ENCODE results near the gene BRD2. TPM values are rescaled to one million over a fixed set of nuclear protein-coding genes. Genes with fewer than 3 reads are reported as not detected.

BRD2 gene
- total and polyA plus RNA-seq, 4 donors, result 71.0 to 181 (median 156) TPM

DNA sequence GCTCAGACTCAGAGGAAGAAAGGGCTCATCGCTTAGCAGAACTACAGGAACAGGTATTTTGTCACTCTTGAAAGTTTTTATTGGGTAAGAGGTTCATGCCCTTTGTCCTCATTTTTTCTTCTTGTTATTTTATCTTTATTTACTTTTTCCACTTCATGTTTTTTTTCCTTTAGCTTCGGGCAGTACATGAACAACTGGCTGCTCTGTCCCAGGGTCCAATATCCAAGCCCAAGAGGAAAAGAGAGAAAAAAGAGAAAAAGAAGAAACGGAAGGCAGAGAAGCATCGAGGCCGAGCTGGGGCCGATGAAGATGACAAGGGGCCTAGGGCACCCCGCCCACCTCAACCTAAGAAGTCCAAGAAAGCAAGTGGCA, 9.5 kb downstream of the BRD2 start:
- H3K4me1 ChIP-seq (ENCODE audit: control insufficient read depth in 1 of 2, insufficient read depth in 2 of 2, low read length in 2 of 2), result no peaks in the 10 kb centered on the region
- H3K36me3 ChIP-seq (ENCODE audit: control insufficient read depth in 1 of 2, insufficient read depth in 2 of 2, low read length in 1 of 2), result peaks cover 10 to 28% of the 10 kb centered on the region in 2 donors
- H3K27ac ChIP-seq (ENCODE audit: low read depth in 1 of 2, low read length in 2 of 2), result no peak overlapping the region
- no peak overlapping the region for H3K4me3 ChIP-seq (ENCODE audit: low read length in 2 of 2)
- no peaks in the 10 kb centered on the region for H3K27me3 ChIP-seq (ENCODE audit: control insufficient read depth in 1 of 2, insufficient read depth in 2 of 2, low read length in 1 of 2)
- ATAC-seq (ENCODE audit: low FRiP score), result no peak
- DNase-seq, result no peak
- 49 to 50% methylated on average over 7 of the region's 7 CpGs for WGBS, 2 donors
- intact Hi-C loops (cut with DNase I), result loop anchor here in 1 of 2 donors (10.0 kb wide), 1 partner anchor 783 kb away; the partner anchor contains the start of genes GPSM3 and PBX2
- H3K9me3 ChIP-seq (ENCODE audit: control insufficient read depth, low read length), result no peaks in the 10 kb centered on the region

DNA sequence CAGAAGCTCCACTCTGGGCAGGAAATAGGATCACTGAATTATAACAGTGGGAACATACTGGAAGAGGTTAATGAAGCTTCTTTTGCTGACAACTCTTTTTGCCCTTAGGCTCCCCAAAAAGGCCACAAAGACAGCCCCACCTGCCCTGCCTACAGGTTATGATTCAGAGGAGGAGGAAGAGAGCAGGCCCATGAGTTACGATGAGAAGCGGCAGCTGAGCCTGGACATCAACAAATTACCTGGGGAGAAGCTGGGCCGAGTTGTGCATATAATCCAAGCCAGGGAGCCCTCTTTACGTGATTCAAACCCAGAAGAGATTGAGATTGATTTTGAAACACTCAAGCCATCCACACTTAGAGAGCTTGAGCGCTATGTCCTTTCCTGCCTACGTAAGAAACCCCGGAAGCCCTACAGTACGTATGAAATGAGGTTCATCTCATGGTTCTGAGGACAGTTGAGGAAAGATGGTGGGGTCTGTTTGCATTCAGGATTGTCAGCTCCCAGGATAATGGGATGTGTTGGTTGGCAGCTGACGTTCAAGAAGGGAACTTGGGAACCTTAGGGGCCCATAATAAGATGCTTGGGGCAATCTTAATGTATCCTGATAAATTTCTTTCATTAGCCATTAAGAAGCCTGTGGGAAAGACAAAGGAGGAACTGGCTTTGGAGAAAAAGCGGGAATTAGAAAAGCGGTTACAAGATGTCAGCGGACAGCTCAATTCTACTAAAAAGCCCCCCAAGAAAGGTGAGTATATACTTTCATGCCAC, 11.5 kb downstream of the BRD2 start:
- Histone ChIP-seq H3K4me1 (ENCODE audit: control insufficient read depth in 1 of 2, insufficient read depth in 2 of 2, low read length in 2 of 2) (no peaks in the 10 kb centered on the region), H3K27ac (ENCODE audit: low read depth in 1 of 2, low read length in 2 of 2) (no peak overlapping the region), H3K27me3 (ENCODE audit: control insufficient read depth in 1 of 2, insufficient read depth in 2 of 2, low read length in 1 of 2) (no peaks in the 10 kb centered on the region), H3K9me3 (ENCODE audit: control insufficient read depth, low read length) (no peaks in the 10 kb centered on the region), H3K4me3 (ENCODE audit: low read length in 2 of 2) (no peak overlapping the region), H3K36me3 (ENCODE audit: control insufficient read depth in 1 of 2, insufficient read depth in 2 of 2, low read length in 1 of 2) (peaks cover 10 to 24% of the 10 kb centered on the region in 2 donors)
- DNase-seq (no peak), ATAC-seq (ENCODE audit: low FRiP score) (no peak)
- 82 to 83% methylated on average over 12 of the region's 12 CpGs for WGBS, 2 donors
- intact Hi-C loops (cut with DNase I), result loop anchor here in 1 of 2 donors (10.0 kb wide), 1 partner anchor 785 kb away; the partner anchor contains the start of genes GPSM3 and PBX2

DNA sequence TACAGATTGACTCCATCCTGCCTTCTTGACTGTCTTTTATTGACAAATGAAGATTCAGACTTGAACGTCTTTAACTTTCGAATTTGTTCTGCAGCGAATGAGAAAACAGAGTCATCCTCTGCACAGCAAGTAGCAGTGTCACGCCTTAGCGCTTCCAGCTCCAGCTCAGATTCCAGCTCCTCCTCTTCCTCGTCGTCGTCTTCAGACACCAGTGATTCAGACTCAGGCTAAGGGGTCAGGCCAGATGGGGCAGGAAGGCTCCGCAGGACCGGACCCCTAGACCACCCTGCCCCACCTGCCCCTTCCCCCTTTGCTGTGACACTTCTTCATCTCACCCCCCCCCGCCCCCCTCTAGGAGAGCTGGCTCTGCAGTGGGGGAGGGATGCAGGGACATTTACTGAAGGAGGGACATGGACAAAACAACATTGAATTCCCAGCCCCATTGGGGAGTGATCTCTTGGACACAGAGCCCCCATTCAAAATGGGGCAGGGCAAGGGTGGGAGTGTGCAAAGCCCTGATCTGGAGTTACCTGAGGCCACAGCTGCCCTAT, 12.2 kb downstream of the BRD2 start:
- ATAC-seq (ENCODE audit: low FRiP score) (no peak), DNase-seq (no peak)
- Histone ChIP-seq H3K4me3 (ENCODE audit: low read length in 2 of 2) (no peak overlapping the region), H3K4me1 (ENCODE audit: control insufficient read depth in 1 of 2, insufficient read depth in 2 of 2, low read length in 2 of 2) (no peaks in the 10 kb centered on the region), H3K27ac (ENCODE audit: low read depth in 1 of 2, low read length in 2 of 2) (no peak overlapping the region), H3K27me3 (ENCODE audit: control insufficient read depth in 1 of 2, insufficient read depth in 2 of 2, low read length in 1 of 2) (no peaks in the 10 kb centered on the region), H3K36me3 (ENCODE audit: control insufficient read depth in 1 of 2, insufficient read depth in 2 of 2, low read length in 1 of 2) (peaks cover 10 to 23% of the 10 kb centered on the region in 2 donors), H3K9me3 (ENCODE audit: control insufficient read depth, low read length) (no peaks in the 10 kb centered on the region)
- WGBS, 2 donors, result 65 to 68% methylated on average over 11 of the region's 11 CpGs
- intact Hi-C loops (cut with DNase I), result no loop called here

DNA sequence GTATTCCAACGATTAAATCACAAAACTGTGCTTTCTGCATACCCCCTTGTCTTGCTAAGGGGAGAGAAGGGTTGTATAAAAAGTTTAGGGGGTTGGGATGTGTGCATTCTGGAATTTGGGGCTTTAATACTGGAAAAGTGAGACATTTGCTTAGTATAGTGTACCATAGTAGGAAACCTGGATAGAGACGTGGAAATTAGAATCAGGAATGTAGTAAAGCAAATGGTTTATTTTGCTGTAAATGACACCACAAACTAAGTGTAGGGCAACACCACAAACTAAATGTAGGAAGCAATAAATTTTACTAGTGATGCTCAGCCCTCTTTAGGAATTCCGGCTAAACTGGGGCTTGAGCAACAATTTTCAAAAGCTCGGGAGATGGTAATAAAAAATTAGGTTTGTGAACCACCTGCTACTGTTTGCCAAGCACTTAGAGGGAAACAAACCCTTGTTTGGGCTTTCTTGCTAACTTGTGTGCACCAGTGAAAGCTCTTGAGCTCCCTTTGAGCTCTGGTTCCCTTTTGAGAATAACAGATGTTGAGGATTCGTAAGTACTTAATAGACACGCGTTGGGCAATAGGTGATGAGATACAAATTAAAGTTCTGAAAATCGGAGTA, 13.8 kb downstream of the BRD2 start:
- 39 to 41% methylated on average over 8 of the region's 8 CpGs for WGBS, 2 donors
- no peak for DNase-seq
- intact Hi-C loops (cut with DNase I), result no loop called here
- no peaks in the 10 kb centered on the region for H3K9me3 ChIP-seq (ENCODE audit: control insufficient read depth, low read length)
- no peaks in the 10 kb centered on the region for H3K27me3 ChIP-seq (ENCODE audit: control insufficient read depth in 1 of 2, insufficient read depth in 2 of 2, low read length in 1 of 2)
- no peak overlapping the region for H3K27ac ChIP-seq (ENCODE audit: low read depth in 1 of 2, low read length in 2 of 2)
- peaks cover 10 to 14% of the 10 kb centered on the region in 2 donors for H3K36me3 ChIP-seq (ENCODE audit: control insufficient read depth in 1 of 2, insufficient read depth in 2 of 2, low read length in 1 of 2)
- no peak for ATAC-seq (ENCODE audit: low FRiP score)
- no peaks in the 10 kb centered on the region for H3K4me1 ChIP-seq (ENCODE audit: control insufficient read depth in 1 of 2, insufficient read depth in 2 of 2, low read length in 2 of 2)
- H3K4me3 ChIP-seq (ENCODE audit: low read length in 2 of 2), result no peak overlapping the region

DNA sequence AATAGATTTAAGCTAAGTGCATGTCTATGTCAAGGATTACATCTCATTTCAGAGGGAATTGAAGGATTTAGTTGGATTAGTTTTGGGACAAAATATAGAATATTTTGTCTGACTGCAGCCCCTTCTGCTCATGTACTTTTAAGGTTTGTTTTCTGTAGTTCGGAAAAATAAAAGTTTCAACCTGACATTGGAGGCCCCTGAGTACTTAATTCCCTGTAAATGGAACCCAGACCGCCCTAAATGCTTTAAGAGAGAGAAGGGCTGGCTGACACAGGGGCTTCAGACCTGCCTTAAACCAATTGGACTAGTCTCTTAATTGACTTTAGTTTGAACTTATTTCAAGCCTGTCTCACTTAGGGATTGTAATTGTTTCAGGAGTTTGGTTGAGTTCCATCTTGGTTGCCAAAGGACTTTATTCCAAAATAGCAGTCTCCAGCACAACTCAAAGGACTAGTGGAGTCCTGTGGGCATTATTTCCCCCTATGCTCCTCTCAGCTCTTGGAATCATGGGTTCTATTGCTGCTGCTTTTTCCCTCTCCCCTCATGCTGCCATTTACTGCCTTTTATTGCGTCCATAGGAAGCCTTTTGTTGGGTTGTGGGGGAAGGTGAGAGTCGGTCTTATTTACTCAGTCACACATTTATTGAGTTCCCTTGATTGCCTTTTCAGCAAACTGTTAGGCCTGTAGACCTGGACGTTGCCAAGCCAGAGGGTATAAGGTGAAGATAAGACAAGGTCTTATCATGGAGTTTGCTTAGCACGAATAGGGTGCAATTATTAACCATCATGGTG, 14.5 kb downstream of the BRD2 start:
- Histone ChIP-seq H3K4me3 (ENCODE audit: low read length in 2 of 2) (no peak overlapping the region), H3K9me3 (ENCODE audit: control insufficient read depth, low read length) (no peaks in the 10 kb centered on the region), H3K36me3 (ENCODE audit: control insufficient read depth in 1 of 2, insufficient read depth in 2 of 2, low read length in 1 of 2) (peaks cover 5 to 9% of the 10 kb centered on the region in 2 donors), H3K27ac (ENCODE audit: low read depth in 1 of 2, low read length in 2 of 2) (no peak overlapping the region), H3K4me1 (ENCODE audit: control insufficient read depth in 1 of 2, insufficient read depth in 2 of 2, low read length in 2 of 2) (no peaks in the 10 kb centered on the region), H3K27me3 (ENCODE audit: control insufficient read depth in 1 of 2, insufficient read depth in 2 of 2, low read length in 1 of 2) (no peaks in the 10 kb centered on the region)
- DNase-seq (no peak), ATAC-seq (ENCODE audit: low FRiP score) (no peak)
- WGBS, 2 donors, result 33 to 38% methylated on average over 6 of the region's 6 CpGs
- intact Hi-C loops (cut with DNase I), result no loop called here

DNA sequence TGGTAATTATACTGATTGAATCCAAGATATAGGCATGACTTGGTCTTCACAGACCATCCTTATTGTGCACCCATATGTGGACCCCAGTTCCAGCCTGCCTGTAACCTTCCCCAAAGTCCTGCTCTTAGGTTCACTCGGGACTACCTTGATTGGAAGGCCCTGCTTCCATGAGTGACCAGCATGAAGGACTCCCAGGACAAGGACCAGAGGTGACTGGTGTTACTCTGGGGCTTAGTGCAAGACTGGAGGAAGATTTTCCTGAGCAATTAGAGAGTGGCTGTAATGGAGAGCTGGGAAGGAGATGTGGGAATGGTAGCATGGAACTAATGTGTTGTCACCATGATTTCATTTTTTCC, 15.1 kb downstream of the BRD2 start:
- Histone ChIP-seq H3K4me3 (ENCODE audit: low read length in 2 of 2) (no peak overlapping the region), H3K4me1 (ENCODE audit: control insufficient read depth in 1 of 2, insufficient read depth in 2 of 2, low read length in 2 of 2) (no peaks in the 10 kb centered on the region), H3K9me3 (ENCODE audit: control insufficient read depth, low read length) (no peaks in the 10 kb centered on the region), H3K36me3 (ENCODE audit: control insufficient read depth in 1 of 2, insufficient read depth in 2 of 2, low read length in 1 of 2) (peaks cover 5 to 9% of the 10 kb centered on the region in 2 donors), H3K27me3 (ENCODE audit: control insufficient read depth in 1 of 2, insufficient read depth in 2 of 2, low read length in 1 of 2) (no peaks in the 10 kb centered on the region), H3K27ac (ENCODE audit: low read depth in 1 of 2, low read length in 2 of 2) (no peak overlapping the region)
- intact Hi-C loops (cut with DNase I), result no loop called here
- DNase-seq (no peak), ATAC-seq (ENCODE audit: low FRiP score) (no peak)
- WGBS, 2 donors, result 71 to 81% methylated on average over 1 of the region's 1 CpG

DNA sequence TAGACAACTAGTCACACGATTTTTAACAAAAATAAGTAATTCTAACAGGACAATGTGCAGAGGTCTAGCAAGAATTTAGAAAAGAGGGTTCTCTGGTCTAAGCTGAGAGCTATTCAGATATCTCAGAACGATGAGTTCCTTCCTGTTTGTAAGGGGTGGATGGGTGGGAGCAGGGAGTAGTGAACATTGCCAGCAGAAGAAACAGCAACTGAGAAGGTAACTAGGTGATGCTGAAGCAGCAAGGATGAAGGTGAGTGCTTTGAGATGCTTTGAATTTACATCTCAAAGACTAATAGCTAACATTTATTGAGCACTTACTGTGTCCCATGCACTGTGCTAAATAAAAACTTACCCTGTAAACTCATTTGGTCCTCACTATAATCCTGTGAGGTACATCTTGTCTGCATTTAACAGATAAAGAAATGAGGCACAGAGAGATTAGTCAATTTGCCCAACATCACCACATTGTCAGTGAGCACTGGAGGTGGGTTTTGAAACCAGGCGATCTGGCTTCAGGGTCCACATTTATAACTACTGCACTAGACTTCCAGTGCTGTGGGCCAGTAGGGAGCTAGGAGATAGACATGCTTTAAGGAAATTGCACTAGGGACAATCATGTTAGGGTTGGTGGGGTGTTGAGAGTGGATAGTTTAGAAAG, 15.7 kb downstream of the BRD2 start:
- no peaks in the 10 kb centered on the region for H3K9me3 ChIP-seq (ENCODE audit: control insufficient read depth, low read length)
- no peaks in the 10 kb centered on the region for H3K27me3 ChIP-seq (ENCODE audit: control insufficient read depth in 1 of 2, insufficient read depth in 2 of 2, low read length in 1 of 2)
- 42 to 53% methylated on average over 3 of the region's 3 CpGs for WGBS, 2 donors
- H3K36me3 ChIP-seq (ENCODE audit: control insufficient read depth in 1 of 2, insufficient read depth in 2 of 2, low read length in 1 of 2), result peaks cover 0 to 6% of the 10 kb centered on the region in 2 donors
- no peak overlapping the region for H3K27ac ChIP-seq (ENCODE audit: low read depth in 1 of 2, low read length in 2 of 2)
- H3K4me1 ChIP-seq (ENCODE audit: control insufficient read depth in 1 of 2, insufficient read depth in 2 of 2, low read length in 2 of 2), result no peaks in the 10 kb centered on the region
- ATAC-seq (ENCODE audit: low FRiP score), result no peak
- DNase-seq, result no peak
- intact Hi-C loops (cut with DNase I), result loop anchor here in 1 of 2 donors (2.0 kb wide), 1 partner anchor 97 kb away; no protein-coding TSS in a partner anchor
- no peak overlapping the region for H3K4me3 ChIP-seq (ENCODE audit: low read length in 2 of 2)
